HG03558 (cell line): Measurements from ENCODE around the gene HSPB7.
"Not testable (repeated sequence)": the region's sequence is repeated elsewhere in the genome, so short reads cannot be mapped to it uniquely, and the experiment has no call there.

Experiments
- ATAC-seq: cut with Tn5 transposase; IDR thresholded peaks from one replicate; pipeline ENCODE4 v1.9.1; 2021; ENCODE audit warnings: moderate number of reproducible peaks; ENCODE audit not compliant: unreplicated experiment; ENCODE audit errors: extremely low read depth

Gene HSPB7

GRCh38 chr1:15989776-15990175 is 28.1 kb downstream of the HSPB7 start:
- ATAC-seq = no peak

- no peak for ATAC-seq
Observed at GRCh38 chr1:15988856-15989736, 28.7 kb downstream of the HSPB7 start.

- ATAC-seq = no peak
Observed at GRCh38 chr1:15985611-15986297, 32.1 kb downstream of the HSPB7 start.

GRCh38 chr1:15983275-15983674 is 34.6 kb downstream of the HSPB7 start:
- ATAC-seq = no peak

- ATAC-seq = no peak
Observed at GRCh38 chr1:15981679-15982078, 36.2 kb downstream of the HSPB7 start.

GRCh38 chr1:15977947-15978346 is 39.9 kb downstream of the HSPB7 start:
- not testable (repeated sequence) for ATAC-seq

- ATAC-seq = peak; percentile 45
Observed at GRCh38 chr1:15975805-15976680, 41.8 kb downstream of the HSPB7 start, which contains the start of gene ZBTB17. Gene ZBTB17 (minus strand): TSS chr1:15976101. CDS start chr1:15948495, 27,606 bp downstream.

GRCh38 chr1:15975358-15975804 is 42.5 kb downstream of the HSPB7 start:
- peak; percentile 27 for ATAC-seq

- ATAC-seq = no peak
Observed at GRCh38 chr1:15974855-15975254, 43.0 kb downstream of the HSPB7 start.

GRCh38 chr1:15973772-15974171 is 44.1 kb downstream of the HSPB7 start:
- no peak for ATAC-seq

- ATAC-seq = no peak
Observed at GRCh38 chr1:15972409-15972808, 45.4 kb downstream of the HSPB7 start.

- no peak for ATAC-seq
Observed at GRCh38 chr1:15970911-15971310, 46.9 kb downstream of the HSPB7 start.

GRCh38 chr1:15969321-15969880 is 48.4 kb downstream of the HSPB7 start:
- ATAC-seq = no peak

GRCh38 chr1:15968172-15968571 is 49.7 kb downstream of the HSPB7 start:
- ATAC-seq = no peak

- no peak for ATAC-seq
Observed at GRCh38 chr1:15966956-15967344, 50.9 kb downstream of the HSPB7 start.

- peak; percentile 44 for ATAC-seq
Observed at GRCh38 chr1:15966081-15966955, 51.5 kb downstream of the HSPB7 start.

GRCh38 chr1:15965228-15965767 is 52.5 kb downstream of the HSPB7 start:
- no peak for ATAC-seq
